Activated T-helper 1 cell treated with anti-CD3 and anti-CD28 coated beads, Interleukin-12 subunit alpha, Interleukin-12 subunit beta, Interleukin-2, Interleukin-4 antibody, amounts not matched to agents 30 ng/mL and 10 ng/mL and 1 ng/mL, durations not matched to agents 14 hours and 24 hours and 36 hours (primary cell): ENCODE results near the gene SUPT5H. TPM values are rescaled to one million over a fixed set of nuclear protein-coding genes. Genes with fewer than 3 reads are reported as not detected.
A peak's percentile ranks its signal among the peaks of the same experiment; 100 is the strongest.

Experiments
- DNase-seq: peaks from one replicate; pipeline ENCODE4 v3.0.0; 2021; ENCODE audit warnings: low spot score
- H3K27ac Mint-ChIP-seq: one replicate; pipeline ENCODE4 v1.8.0; 2021; ENCODE audit warnings: mild to moderate bottlenecking, mixed read lengths
- H3K27me3 Mint-ChIP-seq: one replicate; pipeline ENCODE4 v1.8.0; 2022; ENCODE audit warnings: mild to moderate bottlenecking, moderate library complexity, mixed read lengths; ENCODE audit not compliant: insufficient read depth
- H3K36me3 Mint-ChIP-seq: one replicate; pipeline ENCODE4 v1.8.0; 2021; ENCODE audit warnings: low read depth, mixed read lengths
- H3K4me1 Mint-ChIP-seq: one replicate; pipeline ENCODE4 v1.8.0; 2021; ENCODE audit warnings: low read depth, mixed read lengths
- H3K4me3 Mint-ChIP-seq: one replicate; pipeline ENCODE4 v1.8.0; 2021; ENCODE audit warnings: mild to moderate bottlenecking, moderate library complexity, mixed read lengths
- H3K9me3 Mint-ChIP-seq: one replicate; pipeline ENCODE4 v1.8.0; 2021; ENCODE audit warnings: mixed read lengths
- intact Hi-C: fragments of 100-400 bp; cut with micrococcal nuclease; formaldehyde crosslinking; loops from one replicate; pipeline ENCODE4 v1.15.1; 2024
- total RNA-seq: library from RNA; stranded (reverse); gene quantifications from 2 replicates; pipeline ENCODE4 v1.2.3, GENCODE V29; 2022

The SUPT5H gene
- total RNA-seq, 1 donor from 2014 or later: 200 TPM

DNA sequence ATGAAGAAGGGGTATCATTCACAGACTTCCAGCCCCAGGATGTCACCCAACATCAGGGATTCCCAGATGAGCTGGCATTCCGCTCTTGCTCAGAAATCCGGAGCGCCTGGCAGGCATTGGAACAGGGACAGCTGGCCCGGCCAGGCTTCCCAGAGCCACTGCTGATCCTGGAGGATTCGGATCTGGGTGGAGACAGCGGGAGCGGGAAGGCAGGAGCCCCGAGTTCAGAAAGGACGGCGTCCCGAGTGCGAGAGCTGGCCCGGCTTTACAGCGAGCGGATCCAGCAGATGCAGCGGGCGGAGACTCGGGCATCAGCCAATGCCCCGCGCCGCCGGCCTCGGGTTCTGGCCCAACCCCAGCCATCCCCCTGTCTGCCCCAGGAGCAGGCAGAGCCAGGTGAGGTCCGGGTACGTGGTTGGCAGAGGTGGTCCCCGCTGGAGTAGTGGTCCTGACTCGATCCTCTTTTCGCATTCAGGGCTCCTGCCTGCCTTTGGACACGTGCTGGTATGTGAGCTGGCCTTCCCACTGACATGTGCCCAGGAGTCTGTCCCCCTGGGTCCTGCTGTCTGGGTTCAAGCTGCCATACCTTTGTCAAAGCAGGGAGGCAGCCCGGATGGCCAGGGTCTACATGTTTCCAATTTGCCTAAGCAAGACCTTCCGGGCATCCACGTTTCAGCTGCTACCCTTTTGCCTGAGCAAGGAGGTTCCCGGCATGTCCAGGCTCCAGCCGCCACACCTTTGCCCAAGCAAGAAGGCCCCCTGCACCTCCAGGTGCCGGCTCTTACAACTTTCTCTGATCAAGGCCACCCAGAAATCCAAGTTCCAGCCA, 21.9 kb upstream of the SUPT5H start:
- H3K27me3 Mint-ChIP-seq: no peaks in the 10 kb centered on the region
- H3K9me3 Mint-ChIP-seq: no peaks in the 10 kb centered on the region
- no peak for DNase-seq
- no peaks in the 10 kb centered on the region for H3K4me1 Mint-ChIP-seq
- H3K4me3 Mint-ChIP-seq: no peak overlapping the region
- H3K27ac Mint-ChIP-seq: no peak overlapping the region
- peaks cover 16% of the 10 kb centered on the region for H3K36me3 Mint-ChIP-seq
- intact Hi-C loops: no loop called here

DNA sequence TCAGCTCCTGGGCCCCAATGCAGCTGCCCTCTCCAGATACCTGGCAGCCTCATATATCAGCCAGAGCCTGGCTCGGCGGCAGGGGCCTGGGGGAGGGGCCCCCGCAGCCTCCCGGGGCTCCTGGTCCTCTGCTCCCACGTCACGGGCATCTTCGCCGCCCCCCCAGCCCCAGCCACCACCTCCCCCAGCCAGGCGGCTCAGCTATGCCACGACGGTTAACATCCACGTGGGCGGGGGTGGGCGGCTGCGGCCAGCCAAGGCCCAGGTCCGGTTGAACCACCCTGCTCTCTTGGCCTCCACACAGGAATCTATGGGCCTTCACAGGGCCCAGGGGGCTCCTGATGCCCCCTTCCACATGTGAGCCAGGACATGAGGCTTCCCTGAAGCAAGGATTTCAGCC, 20.4 kb upstream of the SUPT5H start:
- H3K27me3 Mint-ChIP-seq: no peaks in the 10 kb centered on the region
- no peak overlapping the region for H3K27ac Mint-ChIP-seq
- peaks cover 16% of the 10 kb centered on the region for H3K36me3 Mint-ChIP-seq
- no peaks in the 10 kb centered on the region for H3K4me1 Mint-ChIP-seq
- no peak overlapping the region for H3K4me3 Mint-ChIP-seq
- intact Hi-C loops: no loop called here
- no peaks in the 10 kb centered on the region for H3K9me3 Mint-ChIP-seq
- no peak for DNase-seq

DNA sequence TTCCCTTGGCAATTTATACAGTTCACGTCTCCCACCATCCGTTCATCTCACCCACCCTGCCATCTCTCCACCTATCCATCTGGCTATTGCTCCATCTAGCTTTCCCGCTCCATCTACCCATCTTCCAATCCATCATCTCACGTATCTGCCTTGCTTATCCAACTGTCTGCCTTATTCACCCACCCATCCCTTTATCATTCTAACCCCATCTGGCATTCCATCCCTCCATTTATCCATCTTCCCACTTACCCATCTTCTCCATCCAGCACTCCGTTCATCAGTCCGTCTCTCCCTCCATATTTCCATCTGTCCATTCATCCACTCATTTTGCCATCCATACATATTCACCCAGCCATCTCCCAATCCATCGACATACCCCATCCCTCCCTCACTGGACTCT, 19.6 kb upstream of the SUPT5H start:
- H3K27ac Mint-ChIP-seq: no peak overlapping the region

DNA sequence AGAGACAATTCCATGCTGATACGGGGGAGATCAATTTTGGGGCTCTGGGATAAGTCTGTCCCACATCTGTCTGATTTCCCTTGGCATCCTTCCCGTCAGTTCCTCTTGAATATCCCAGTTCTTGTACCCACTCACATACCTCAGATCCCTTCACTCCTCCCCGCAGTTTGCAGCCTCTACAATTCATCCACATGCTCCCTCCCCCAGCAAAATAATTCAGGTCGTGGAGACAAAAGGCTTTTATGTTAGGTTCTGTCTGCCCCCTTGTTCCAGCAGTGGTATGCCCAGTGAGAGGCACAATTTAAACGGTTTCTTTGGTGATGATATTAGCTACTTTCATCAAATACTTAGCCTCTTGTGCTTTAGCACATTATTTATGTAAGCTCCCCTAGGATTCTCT, 19.2 kb upstream of the SUPT5H start:
- H3K4me3 Mint-ChIP-seq: no peak overlapping the region
- H3K27me3 Mint-ChIP-seq: no peaks in the 10 kb centered on the region
- intact Hi-C loops: no loop called here
- H3K9me3 Mint-ChIP-seq: no peaks in the 10 kb centered on the region
- peaks cover 10% of the 10 kb centered on the region for H3K4me1 Mint-ChIP-seq
- peaks cover 20% of the 10 kb centered on the region for H3K36me3 Mint-ChIP-seq
- DNase-seq: no peak
- no peak overlapping the region for H3K27ac Mint-ChIP-seq

More for the DNA sequence above, 19.6 kb upstream of the SUPT5H start:
- Mint-ChIP-seq H3K4me1 (peaks cover 6% of the 10 kb centered on the region), H3K36me3 (peaks cover 18% of the 10 kb centered on the region), H3K4me3 (no peak overlapping the region), H3K9me3 (no peaks in the 10 kb centered on the region), H3K27me3 (no peaks in the 10 kb centered on the region)
- DNase-seq: no peak
- intact Hi-C loops: no loop called here

DNA sequence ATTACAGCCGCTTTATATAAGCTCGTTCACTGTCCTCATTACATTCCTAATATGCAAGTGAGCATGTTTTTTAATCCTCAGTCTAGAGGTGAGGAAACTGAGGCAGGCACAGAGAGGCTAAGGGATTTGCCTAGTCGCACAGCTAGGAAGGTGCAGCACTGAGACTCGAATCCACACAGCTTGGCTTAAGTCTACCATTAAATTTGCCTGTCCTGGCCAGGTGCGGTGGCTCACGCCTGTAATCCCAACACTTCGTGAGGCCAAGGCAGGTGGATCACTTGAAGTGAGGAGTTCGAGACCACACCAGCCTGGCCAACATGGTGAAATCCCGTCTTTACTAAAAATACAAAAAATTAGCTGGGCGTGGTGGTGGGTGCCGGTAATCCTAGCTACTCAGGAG, 17.7 kb upstream of the SUPT5H start:
- no peak for DNase-seq

DNA sequence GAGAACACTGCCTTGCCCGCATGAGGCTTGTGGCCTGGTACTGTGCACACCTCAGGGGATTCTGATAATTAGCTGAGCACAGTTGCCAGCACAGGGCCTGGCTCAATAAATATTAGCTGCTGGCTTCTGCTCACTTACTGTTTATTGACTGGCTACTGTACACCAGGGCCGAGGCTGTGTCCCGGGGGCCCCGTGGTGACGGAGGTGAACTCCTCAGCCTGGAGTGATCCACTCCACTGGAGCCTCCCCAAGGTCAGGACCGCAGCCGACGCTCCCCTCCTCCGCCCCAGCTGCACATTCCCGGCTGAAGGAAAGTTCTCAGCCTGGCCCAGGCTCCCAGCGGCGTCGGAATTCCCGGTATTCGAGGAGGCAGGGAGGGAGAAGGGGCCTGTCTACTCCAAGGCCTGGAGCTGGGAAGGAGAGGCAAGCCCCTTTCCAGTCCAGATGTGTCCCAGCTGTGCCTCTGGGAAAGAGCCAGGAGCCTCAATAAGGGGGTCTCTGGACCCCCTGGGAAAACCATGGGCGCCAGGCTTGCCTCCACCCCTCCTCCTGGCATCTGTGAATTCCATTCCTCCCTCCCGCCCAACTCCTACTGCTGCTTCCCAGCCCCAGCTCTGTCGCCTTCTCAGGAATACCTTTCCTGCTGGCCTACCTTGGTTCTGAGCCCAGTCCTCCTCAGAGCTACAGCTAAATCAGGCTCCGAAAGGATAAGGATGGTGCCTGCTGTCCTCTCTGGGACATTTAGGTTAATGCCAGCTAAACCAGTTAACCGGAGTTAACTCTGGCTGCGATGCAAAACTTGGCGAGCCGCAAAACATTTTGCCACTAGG, 16.9 kb upstream of the SUPT5H start:
- intact Hi-C loops: no loop called here
- no peak overlapping the region for H3K4me3 Mint-ChIP-seq
- no peak overlapping the region for H3K27ac Mint-ChIP-seq
- H3K27me3 Mint-ChIP-seq: no peaks in the 10 kb centered on the region
- peaks cover 27% of the 10 kb centered on the region for H3K36me3 Mint-ChIP-seq
- H3K4me1 Mint-ChIP-seq: peaks cover 19% of the 10 kb centered on the region
- H3K9me3 Mint-ChIP-seq: no peaks in the 10 kb centered on the region
- DNase-seq: no peak

More for the DNA sequence above, 17.7 kb upstream of the SUPT5H start:
- intact Hi-C loops: no loop called here
- no peak overlapping the region for H3K27ac Mint-ChIP-seq
- no peaks in the 10 kb centered on the region for H3K9me3 Mint-ChIP-seq
- no peak overlapping the region for H3K4me3 Mint-ChIP-seq
- peaks cover 12% of the 10 kb centered on the region for H3K4me1 Mint-ChIP-seq
- no peaks in the 10 kb centered on the region for H3K27me3 Mint-ChIP-seq
- H3K36me3 Mint-ChIP-seq: peaks cover 23% of the 10 kb centered on the region

DNA sequence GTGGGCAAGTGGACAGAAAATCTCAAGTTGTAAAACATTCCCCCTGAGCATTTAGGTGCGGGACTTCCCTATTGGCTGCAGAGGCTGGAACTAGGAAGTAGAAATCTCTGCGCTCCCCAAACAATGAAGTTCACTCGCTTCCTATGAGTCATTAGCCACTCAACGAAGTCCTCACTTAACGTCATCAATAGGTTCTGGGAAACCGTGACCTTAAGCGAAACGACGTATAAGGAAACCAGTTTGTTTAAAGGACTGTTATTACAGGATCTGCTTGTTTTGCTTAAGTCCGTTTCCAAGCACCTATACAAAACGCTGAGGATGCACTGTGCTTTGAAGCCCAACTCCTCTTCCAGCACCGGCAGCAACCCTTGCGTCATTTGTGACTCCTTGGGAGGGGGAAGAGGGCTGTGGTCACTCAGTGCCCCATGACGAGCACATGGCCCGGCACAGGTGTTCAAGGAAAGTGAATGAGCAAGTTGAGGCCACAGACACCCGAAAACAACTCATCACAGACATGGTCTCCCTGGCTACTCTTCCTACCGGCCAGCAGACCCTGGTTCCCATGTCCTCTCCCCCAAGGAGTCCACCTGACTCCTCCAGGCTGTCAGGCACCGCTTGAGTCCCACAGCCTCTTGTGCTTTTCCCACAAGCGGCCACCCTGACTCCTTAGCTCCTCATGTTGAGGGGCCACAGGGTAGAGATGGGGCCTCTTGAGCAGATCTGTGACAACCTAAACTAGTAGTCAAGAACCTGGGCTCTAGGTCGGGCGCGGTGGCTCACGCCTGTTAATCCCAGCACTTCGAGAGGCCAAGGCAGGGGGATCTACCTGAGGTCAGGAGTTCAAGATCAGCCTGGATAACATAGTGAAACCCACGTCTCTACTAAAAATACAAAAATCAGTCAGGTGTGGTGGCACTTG, 14.4 kb upstream of the SUPT5H start:
- Mint-ChIP-seq H3K36me3 (peaks cover 38% of the 10 kb centered on the region), H3K4me3 (peak overlapping the region; percentile 53), H3K27me3 (no peaks in the 10 kb centered on the region), H3K4me1 (peaks cover 32% of the 10 kb centered on the region), H3K9me3 (no peaks in the 10 kb centered on the region), H3K27ac (peak overlapping the region; percentile 96)
- intact Hi-C loops: loop anchor here (1.0 to 10.0 kb wide), 5 partner anchors 14 to 854 kb away; partner anchors contain the start of genes AKT2, MED29, PAF1 and PLEKHG2
- peak; percentile 71 for DNase-seq

DNA sequence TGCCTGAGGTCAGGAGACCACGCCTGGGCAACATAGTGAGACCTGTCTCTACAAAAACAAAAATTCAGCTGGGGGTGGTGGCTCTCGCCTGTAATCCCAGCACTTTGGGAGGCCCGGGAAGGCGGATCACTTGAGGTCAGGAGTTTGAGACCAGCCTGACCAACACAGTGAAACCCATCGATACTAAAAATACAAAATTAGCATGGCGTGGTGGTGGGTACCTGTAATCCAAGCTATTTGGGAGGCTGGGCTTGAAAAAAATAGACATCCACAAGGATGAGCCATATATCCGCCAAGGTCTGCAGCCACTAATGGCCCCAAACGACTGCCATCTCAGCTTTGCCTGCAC, 12.7 kb upstream of the SUPT5H start:
- Mint-ChIP-seq H3K4me3 (peak overlapping the region; percentile 99), H3K36me3 (peaks cover 35% of the 10 kb centered on the region), H3K27me3 (no peaks in the 10 kb centered on the region), H3K4me1 (peaks cover 43% of the 10 kb centered on the region), H3K27ac (peak overlapping the region; percentile 99), H3K9me3 (no peaks in the 10 kb centered on the region)
- intact Hi-C loops: loop anchor here (10.0 kb wide), 1 partner anchor 852 kb away; the partner anchor contains the start of gene AKT2
- no peak for DNase-seq

DNA sequence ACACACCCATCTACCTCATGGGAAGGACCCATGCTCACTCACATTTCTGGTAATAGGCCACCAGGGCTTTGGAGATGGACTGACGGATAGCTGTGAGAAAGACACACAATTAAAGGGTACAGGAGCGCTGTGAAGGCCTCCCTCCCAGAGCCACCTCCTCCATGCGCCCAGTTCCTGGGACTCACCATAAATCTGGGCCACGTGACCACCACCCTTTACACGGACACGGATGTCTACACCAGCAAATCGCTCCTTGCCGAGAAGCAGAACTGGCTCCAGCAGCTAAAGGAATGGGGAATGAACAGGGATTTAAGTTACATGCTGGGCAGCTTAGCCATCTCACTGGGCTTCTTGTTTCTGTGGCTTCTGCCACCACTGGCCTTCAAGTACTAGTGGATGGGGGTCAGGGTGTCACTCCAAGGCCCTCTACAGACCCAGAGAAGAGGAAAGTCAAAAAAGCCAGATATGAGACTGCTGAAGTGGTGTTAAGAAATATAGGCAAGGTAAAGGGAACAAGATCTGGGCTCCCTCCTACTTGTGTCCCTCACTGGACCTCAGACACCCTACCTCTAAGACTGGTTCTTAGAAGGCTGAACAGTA, 11.8 kb upstream of the SUPT5H start:
- Mint-ChIP-seq H3K27ac (peak overlapping the region; percentile 99), H3K4me3 (peak overlapping the region; percentile 99), H3K9me3 (no peaks in the 10 kb centered on the region), H3K4me1 (peaks cover 43% of the 10 kb centered on the region), H3K27me3 (no peaks in the 10 kb centered on the region), H3K36me3 (peaks cover 35% of the 10 kb centered on the region)
- no peak for DNase-seq
- intact Hi-C loops: loop anchor here (10.0 kb wide), 1 partner anchor 851 kb away; the partner anchor contains the start of gene AKT2

DNA sequence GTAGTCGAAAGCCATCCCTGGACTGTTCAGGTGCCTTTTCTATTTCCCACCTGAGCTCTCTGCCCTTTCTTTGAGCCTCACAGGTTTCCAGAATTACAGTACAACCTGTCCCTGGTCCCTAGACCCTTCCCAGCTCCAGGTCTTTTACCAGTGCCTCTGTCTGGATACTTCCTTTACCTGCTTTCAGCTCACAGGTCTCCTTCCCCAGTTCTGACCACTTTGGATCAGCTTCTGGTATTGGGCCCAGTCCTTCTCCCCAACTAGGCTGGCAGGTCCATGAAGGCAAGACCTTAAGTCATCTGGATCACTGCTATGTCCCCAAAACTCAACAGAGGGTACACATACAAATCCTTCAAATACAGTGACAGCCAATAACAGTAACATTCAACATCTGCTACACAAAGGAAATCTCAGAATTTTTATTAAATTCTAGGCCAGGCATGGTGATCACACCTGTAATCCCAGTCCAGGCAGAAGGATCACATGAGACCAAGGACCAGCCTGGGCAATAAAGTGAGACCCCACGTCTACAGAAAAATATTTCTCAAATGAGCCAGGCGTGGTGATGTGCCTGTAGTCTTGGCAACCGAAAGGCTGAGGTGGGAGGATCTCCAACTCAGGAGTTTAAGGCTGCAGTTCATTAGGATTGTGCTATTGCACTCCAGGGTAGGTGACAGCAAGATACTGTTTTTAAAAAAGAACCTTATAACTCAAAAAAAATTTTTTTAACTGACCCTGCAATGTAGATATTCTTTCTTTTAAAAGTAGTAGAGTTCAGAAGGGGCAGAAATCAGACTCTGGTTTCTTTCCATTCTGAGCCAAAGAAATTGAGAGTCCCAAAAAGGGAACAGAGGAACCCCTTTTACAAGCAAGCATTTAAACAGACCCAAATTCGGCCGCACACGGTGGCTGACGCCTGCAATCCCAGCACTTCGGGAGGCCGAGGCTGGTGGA, 11.0 kb upstream of the SUPT5H start:
- intact Hi-C loops: loop anchor here (10.0 kb wide), 1 partner anchor 850 kb away; the partner anchor contains the start of gene AKT2
- Mint-ChIP-seq H3K9me3 (no peaks in the 10 kb centered on the region), H3K27me3 (no peaks in the 10 kb centered on the region), H3K4me1 (peaks cover 43% of the 10 kb centered on the region), H3K36me3 (peaks cover 35% of the 10 kb centered on the region), H3K27ac (peak overlapping the region; percentile 99), H3K4me3 (peak overlapping the region; percentile 99)
- DNase-seq: no peak
